ENCODE results near the gene PDE10A.

Gene PDE10A

GRCh38 chr6:165478581-165478980, 184.5 kb downstream of the PDE10A start:
- TF ChIP-seq FOXP2 (optimal IDR thresholded peaks at IDR 0.05; ENCODE audit: borderline replicate concordance, extremely low read depth, extremely low read length, insufficient read depth) (no peak), POLR2AphosphoS5 (IDR thresholded peaks at IDR 0.05; ENCODE audit: low read depth, low read length) (no peak), SIN3A (IDR thresholded peaks at IDR 0.05; ENCODE audit: borderline replicate concordance, insufficient read depth, low read length) (no peak), REST (IDR thresholded peaks at IDR 0.05; ENCODE audit: insufficient read depth in 1 of 2, low read depth in 2 of 2, low read length in 2 of 2) (no peak), TAF1 (IDR thresholded peaks at IDR 0.05; ENCODE audit: borderline replicate concordance, insufficient read depth, low read length) (no peak)

GRCh38 chr6:165469483-165469882, 193.6 kb downstream of the PDE10A start:
- no peak for TF ChIP-seq REST (IDR thresholded peaks at IDR 0.05; ENCODE audit: insufficient read depth in 1 of 2, low read depth in 2 of 2, low read length in 2 of 2)
- no peak for TF ChIP-seq TAF1 (IDR thresholded peaks at IDR 0.05; ENCODE audit: borderline replicate concordance, insufficient read depth, low read length)
- TF ChIP-seq FOXP2 (optimal IDR thresholded peaks at IDR 0.05; ENCODE audit: borderline replicate concordance, extremely low read depth, extremely low read length, insufficient read depth): no peak
- no peak for TF ChIP-seq SIN3A (IDR thresholded peaks at IDR 0.05; ENCODE audit: borderline replicate concordance, insufficient read depth, low read length)
- TF ChIP-seq POLR2AphosphoS5 (IDR thresholded peaks at IDR 0.05; ENCODE audit: low read depth, low read length): no peak

- TF ChIP-seq TAF1 (IDR thresholded peaks at IDR 0.05; ENCODE audit: borderline replicate concordance, insufficient read depth, low read length) (no peak), REST (IDR thresholded peaks at IDR 0.05; ENCODE audit: insufficient read depth in 1 of 2, low read depth in 2 of 2, low read length in 2 of 2) (no peak), POLR2AphosphoS5 (IDR thresholded peaks at IDR 0.05; ENCODE audit: low read depth, low read length) (no peak), SIN3A (IDR thresholded peaks at IDR 0.05; ENCODE audit: borderline replicate concordance, insufficient read depth, low read length) (no peak), FOXP2 (optimal IDR thresholded peaks at IDR 0.05; ENCODE audit: borderline replicate concordance, extremely low read depth, extremely low read length, insufficient read depth) (no peak)
These were observed 194.5 kb downstream of the PDE10A start for GRCh38 chr6:165468340-165469235.

- no peak for TF ChIP-seq SIN3A (IDR thresholded peaks at IDR 0.05; ENCODE audit: borderline replicate concordance, insufficient read depth, low read length)
- no peak for TF ChIP-seq POLR2AphosphoS5 (IDR thresholded peaks at IDR 0.05; ENCODE audit: low read depth, low read length)
- no peak for TF ChIP-seq TAF1 (IDR thresholded peaks at IDR 0.05; ENCODE audit: borderline replicate concordance, insufficient read depth, low read length)
- no peak for TF ChIP-seq FOXP2 (optimal IDR thresholded peaks at IDR 0.05; ENCODE audit: borderline replicate concordance, extremely low read depth, extremely low read length, insufficient read depth)
- TF ChIP-seq REST (IDR thresholded peaks at IDR 0.05; ENCODE audit: insufficient read depth in 1 of 2, low read depth in 2 of 2, low read length in 2 of 2): no peak
These were observed 204.9 kb downstream of the PDE10A start for GRCh38 chr6:165458134-165458533.

All from PFSK-1 (cell line).